Measurements from ENCODE around the gene CCNE1.

Gene CCNE1

GRCh38 chr19:29851769-29852521 is 40.2 kb downstream of the CCNE1 start:
- no peak for TF ChIP-seq CTCF (IDR thresholded peaks at IDR 0.05)
- Histone ChIP-seq H3K27me3 (peaks cover 0 to 10% of the 10 kb centered on the region in 2 donors), H3K4me1 (no peaks in the 10 kb centered on the region), H3K9me3 (no peaks in the 10 kb centered on the region), H3K36me3 (no peaks in the 10 kb centered on the region), H3K4me3 (no peak overlapping the region), H3K27ac (no peak overlapping the region)
- intact Hi-C loops (cut with DNase I; ENCODE audit: low total_unique reads): no loop called here
- no peak for DNase-seq

GRCh38 chr19:29854033-29854432 is 42.2 kb downstream of the CCNE1 start:
- H3K27ac ChIP-seq: no peak overlapping the region
- no peak for DNase-seq
- intact Hi-C loops (cut with DNase I; ENCODE audit: low total_unique reads): no loop called here
- no peak overlapping the region for H3K4me3 ChIP-seq
- no peaks in the 10 kb centered on the region for H3K4me1 ChIP-seq
- H3K36me3 ChIP-seq: no peaks in the 10 kb centered on the region
- H3K27me3 ChIP-seq: peaks cover 0 to 24% of the 10 kb centered on the region in 2 donors
- H3K9me3 ChIP-seq: no peaks in the 10 kb centered on the region
- TF ChIP-seq CTCF (IDR thresholded peaks at IDR 0.05): no peak

- no peak for DNase-seq
Measured at GRCh38 chr19:29855087-29855486, 43.3 kb downstream of the CCNE1 start.

GRCh38 chr19:29855741-29856500 is 44.1 kb downstream of the CCNE1 start:
- intact Hi-C loops (cut with DNase I; ENCODE audit: low total_unique reads): no loop called here
- H3K27me3 ChIP-seq: peaks cover 0 to 29% of the 10 kb centered on the region in 2 donors
- H3K4me3 ChIP-seq: no peak overlapping the region
- TF ChIP-seq CTCF (IDR thresholded peaks at IDR 0.05): no peak
- no peaks in the 10 kb centered on the region for H3K36me3 ChIP-seq
- DNase-seq: no peak
- H3K9me3 ChIP-seq: no peaks in the 10 kb centered on the region
- H3K27ac ChIP-seq: no peak overlapping the region
- H3K4me1 ChIP-seq: no peaks in the 10 kb centered on the region

More at GRCh38 chr19:29855087-29855486, 43.3 kb downstream of the CCNE1 start:
- Histone ChIP-seq H3K9me3 (no peaks in the 10 kb centered on the region), H3K27ac (no peak overlapping the region), H3K27me3 (peaks cover 0 to 29% of the 10 kb centered on the region in 2 donors), H3K4me3 (no peak overlapping the region), H3K4me1 (no peaks in the 10 kb centered on the region), H3K36me3 (no peaks in the 10 kb centered on the region)
- no peak for TF ChIP-seq CTCF (IDR thresholded peaks at IDR 0.05)
- intact Hi-C loops (cut with DNase I; ENCODE audit: low total_unique reads): no loop called here

GRCh38 chr19:29858000-29858596 is 46.3 kb downstream of the CCNE1 start:
- no peaks in the 10 kb centered on the region for H3K36me3 ChIP-seq
- no peak overlapping the region for H3K27ac ChIP-seq
- no peak for DNase-seq
- intact Hi-C loops (cut with DNase I; ENCODE audit: low total_unique reads): no loop called here
- no peaks in the 10 kb centered on the region for H3K4me1 ChIP-seq
- no peak overlapping the region for H3K4me3 ChIP-seq
- H3K9me3 ChIP-seq: no peaks in the 10 kb centered on the region
- H3K27me3 ChIP-seq: peaks cover 0 to 47% of the 10 kb centered on the region in 2 donors
- TF ChIP-seq CTCF (IDR thresholded peaks at IDR 0.05): no peak
